Vagina (tissue), 2 donors: ENCODE data around the gene PCP4L1.

Source experiments
- CTCF ChIP-seq, 3 experiments: fragments of 450-650 bp in 2 of 3; fragments of 200-600 bp in 1 of 3; sonication (generic) in 1 of 3; IDR thresholded peaks; one replicate each; pipeline ENCODE4 v1.5.1; 2017 to 2019; ENCODE audit warnings: antibody characterized with exemption in 3 of 3, mild to moderate bottlenecking in 2 of 3, moderate library complexity in 2 of 3
- POLR2A ChIP-seq, 2 donors: fragments of 450-650 bp; IDR thresholded peaks; one replicate each; pipeline ENCODE4 v1.6.1; 2017; ENCODE audit warnings: antibody characterized with exemption in 2 of 2, mild to moderate bottlenecking in 2 of 2, moderate library complexity in 2 of 2
- POLR2AphosphoS5 ChIP-seq, 2 donors: sonication (generic); formaldehyde crosslinking; IDR thresholded peaks; one replicate each; pipeline ENCODE4 v1.9.0; 2017; ENCODE audit warnings: antibody characterized with exemption in 2 of 2, mild to moderate bottlenecking in 2 of 2, low read depth in 1 of 2; ENCODE audit not compliant: insufficient read depth in 1 of 2

DNA sequence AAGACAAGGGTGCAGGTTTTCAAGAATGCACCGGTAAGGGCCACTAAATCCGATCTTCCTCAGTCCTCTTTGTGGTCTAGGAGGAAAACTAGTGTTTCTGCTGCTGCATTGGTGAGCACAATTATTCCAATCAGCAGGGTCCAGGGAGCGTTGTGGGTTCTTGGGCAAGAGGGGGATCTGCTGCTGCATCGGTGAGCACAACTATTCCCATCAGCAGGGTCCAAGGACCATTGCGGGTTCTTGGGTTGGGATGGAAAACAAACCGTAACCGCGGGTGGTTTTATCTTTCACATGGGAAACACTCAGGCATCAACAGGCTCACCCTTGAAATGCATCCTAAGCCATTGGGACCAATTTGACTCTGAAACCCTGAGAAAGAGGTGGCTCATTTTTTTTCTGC is 7.0 kb upstream of the PCP4L1 start:
- no peak for TF ChIP-seq CTCF (IDR thresholded peaks at IDR 0.05)
- no peak for TF ChIP-seq POLR2AphosphoS5 (IDR thresholded peaks at IDR 0.05; ENCODE audit: insufficient read depth in 1 of 2, low read depth in 1 of 2)
- no peak for TF ChIP-seq POLR2A (IDR thresholded peaks at IDR 0.05)
